ENCODE results near the gene FUOM.
"Not testable (repeated sequence)": the region's sequence is repeated elsewhere in the genome, so short reads cannot be mapped to it uniquely, and the experiment has no call there.

The FUOM gene

DNA sequence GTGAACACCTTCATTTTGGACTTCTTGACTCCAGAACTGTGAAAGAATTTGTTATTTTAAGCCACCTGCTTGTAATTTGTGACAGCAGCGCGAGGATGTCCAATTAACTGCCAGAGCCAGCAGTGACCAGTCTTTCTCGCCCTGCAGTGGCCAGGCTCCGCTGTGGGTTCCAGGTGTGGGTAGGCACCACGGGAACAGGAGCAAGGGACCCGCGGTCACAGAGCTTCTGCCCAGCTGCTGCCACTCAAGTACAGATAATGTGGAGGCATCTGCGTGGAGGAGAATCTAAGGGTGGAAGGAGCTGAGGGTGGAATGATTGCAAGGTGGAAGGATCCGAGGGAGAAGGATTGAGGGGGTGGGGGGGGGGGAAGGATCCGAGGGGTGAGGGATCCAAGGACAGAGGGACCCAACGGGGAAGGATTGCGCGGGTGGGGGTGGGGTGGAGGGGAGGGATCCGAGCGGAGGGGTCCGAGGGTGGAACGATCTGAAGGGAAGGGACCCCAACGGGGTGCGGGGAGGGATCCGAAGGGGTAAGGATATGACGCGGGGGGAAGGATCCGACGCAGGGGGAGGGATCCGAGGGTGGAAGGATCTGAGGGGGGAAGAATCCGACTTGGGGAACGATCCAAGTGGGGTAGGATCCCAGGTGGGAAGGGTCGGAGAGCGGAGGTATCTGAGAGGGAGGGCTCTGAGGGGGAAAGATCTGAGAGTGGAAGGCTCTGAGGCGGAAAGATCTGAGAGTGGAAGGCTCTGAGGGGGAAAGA is 24.7 kb downstream of the FUOM start:
- DNase-seq (ENCODE audit: low read depth in 3 of 3): no peak

DNA sequence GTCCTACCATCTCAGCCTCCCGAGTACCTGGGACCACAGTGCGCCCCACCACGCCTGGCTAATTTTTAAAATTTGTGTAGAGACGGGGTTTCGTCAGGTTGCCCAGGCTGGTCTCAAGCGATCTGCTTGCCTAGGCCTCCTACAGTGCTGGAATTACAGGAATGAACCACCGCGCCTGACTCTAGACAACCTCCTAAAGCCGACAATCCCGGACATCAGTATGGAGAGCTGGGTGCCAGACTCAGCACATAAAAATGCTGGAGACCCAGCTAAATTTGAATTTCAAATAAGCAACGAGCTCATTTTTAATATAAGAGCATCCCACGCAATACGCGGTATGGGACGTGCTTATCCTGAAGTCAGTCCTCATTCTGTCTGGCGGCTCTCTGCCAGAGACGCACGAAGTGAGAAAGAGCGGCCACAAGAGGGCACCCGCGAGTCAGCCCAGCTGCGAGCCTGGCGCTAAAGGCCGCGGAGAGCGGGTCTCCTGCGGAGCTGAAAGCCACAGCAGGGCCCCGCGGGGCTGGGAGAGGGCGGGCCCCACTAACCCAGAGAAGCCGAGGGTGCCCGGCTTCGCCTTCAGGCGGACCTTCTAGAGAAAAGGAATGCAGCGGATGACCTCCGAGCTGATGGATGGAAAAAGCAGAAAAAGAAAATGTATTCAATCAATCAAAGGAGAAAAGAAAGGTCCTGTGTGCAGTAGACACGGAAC is 28.2 kb downstream of the FUOM start:
- peak; percentile 74 to 87 (median 78) for DNase-seq (ENCODE audit: low read depth in 3 of 3)

GRCh38 chr10:133328358-133329343 is 29.2 kb downstream of the FUOM start:
- no peak for DNase-seq (ENCODE audit: low read depth in 3 of 3)

DNA sequence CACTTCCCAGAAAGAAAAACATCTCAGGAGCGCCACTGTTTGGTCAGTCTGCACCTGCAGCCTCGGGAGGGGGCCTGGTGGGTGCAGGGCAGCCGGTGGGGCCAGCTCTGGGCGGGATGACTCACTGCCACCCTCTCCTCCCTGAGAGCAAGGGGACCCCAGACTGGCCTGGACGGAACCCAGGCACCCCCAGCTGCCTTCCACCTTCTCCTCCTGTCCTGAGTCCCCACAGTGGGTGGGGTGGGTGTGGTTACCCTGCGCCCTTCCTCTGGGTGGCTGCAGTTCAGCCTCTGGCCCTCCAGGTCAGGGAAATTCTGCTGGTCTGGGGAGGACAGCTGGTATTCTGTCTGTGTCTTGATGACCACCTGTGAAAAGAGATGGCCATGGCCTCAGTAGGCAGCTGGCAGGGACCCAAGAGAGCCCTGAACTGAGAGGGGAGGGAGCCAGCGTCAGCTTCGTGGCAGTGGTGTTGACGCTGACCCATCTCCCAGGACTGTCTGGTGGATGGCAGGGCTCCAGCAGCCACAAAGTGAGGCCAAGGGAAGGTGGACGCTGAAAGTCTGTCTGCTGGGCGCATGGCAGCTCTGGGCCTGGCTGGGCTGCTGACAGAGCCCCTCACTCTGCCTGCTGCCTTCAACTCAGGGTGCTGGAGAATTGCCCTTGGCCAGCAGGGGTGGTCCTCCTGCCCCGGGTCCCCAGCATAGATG is 30.0 kb downstream of the FUOM start:
- no peak for DNase-seq (ENCODE audit: low read depth in 3 of 3)

- DNase-seq (ENCODE audit: low read depth in 3 of 3): no peak
Measured at GRCh38 chr10:133326745-133327650, 30.8 kb downstream of the FUOM start.

- no peak for DNase-seq (ENCODE audit: low read depth in 3 of 3)
Measured at GRCh38 chr10:133326223-133326551, 31.6 kb downstream of the FUOM start.

DNA sequence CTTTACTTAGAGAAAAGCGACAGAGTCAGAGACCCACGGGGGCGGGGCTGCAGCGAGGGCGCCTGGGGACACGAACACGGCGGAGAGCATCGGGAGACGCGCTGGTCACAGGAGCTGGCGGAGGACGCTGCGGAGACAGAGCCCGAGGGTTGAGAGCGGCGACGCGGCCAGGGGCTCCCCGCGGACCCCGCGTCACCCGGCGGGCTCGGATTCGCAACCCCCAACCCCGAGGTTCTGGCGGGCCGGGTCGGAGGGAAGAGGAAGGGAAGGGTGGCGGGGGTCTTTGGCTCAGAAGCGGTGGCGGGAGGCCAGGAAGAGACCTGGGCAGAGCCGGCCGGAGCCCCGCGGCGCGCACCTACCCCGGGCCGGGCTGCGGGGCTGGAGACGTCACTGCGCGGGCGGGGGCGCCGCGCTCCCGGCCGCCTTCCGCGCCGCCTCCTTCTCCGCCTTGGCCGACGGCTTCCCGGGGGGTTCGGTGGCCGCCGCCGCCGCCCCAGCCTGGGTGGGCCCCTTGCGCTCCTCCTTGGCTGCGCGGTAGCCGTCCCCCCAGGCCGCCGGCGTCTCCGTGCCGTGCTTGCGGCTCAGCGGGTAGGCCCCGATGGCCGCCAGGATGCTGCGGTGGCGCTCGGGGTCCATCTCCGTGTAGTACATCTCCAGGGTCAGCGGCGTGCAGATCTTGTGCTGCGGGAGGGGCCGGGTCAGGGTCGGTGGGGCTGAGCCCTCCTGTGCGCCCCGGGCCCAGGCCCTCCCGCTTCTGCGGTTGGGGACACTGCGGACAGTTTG is 32.2 kb downstream of the FUOM start:
- no peak for DNase-seq (ENCODE audit: low read depth in 3 of 3)

DNA sequence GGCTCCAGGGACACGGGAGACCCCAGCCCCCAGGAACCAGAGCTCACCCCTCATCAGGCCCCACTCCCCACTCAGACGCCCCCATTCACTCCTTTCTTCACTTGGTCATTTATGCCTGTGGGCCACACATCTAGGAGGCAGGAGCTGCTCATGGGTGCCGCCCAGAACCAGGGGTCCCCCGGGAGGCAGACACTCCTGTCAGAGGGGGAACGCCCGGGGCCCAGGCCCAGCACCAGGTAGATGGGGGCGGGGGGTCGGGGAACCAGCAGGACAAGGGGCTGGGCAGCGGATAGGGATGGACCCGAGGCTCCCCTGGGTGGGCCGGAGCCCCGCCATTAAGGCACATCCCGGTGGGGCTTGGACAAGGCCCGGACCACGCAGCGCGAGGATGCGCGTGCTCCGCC is 33.0 kb downstream of the FUOM start:
- no peak for DNase-seq (ENCODE audit: low read depth in 3 of 3)

GRCh38 chr10:133324198-133324792 is 33.5 kb downstream of the FUOM start:
- DNase-seq (ENCODE audit: low read depth in 3 of 3): peak; percentile 21 to 75 (median 23)

GRCh38 chr10:133322064-133322709 is 35.6 kb downstream of the FUOM start:
- not testable (repeated sequence) for DNase-seq (ENCODE audit: low read depth in 3 of 3)

DNA sequence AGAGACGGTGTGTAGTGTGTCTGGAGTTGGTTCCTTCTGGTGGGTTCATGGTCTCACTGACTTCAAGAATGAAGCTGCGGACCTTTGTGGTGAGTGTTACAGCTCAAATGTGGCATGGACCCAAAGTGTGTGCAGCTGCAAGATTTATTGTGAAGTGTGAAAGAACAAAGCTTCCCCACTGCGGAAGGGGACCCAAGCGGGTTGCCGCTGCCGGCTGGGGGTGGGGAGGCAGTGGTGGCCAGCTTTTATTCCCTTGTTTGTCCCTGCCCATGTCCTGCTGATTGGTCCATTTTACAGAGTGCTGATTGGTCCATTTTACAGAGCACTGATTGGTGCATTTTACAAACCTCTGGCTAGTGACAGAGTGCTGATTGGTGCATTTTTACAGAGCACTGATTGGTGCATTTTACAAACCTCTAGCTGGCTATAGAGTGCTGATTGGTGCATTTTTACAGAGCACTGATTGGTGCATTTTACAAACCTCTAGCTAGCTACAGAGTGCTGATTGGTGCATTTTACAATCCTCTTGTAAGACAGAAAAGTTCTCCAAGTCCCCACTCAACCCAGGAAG is 36.9 kb downstream of the FUOM start:
- DNase-seq (ENCODE audit: low read depth in 3 of 3): not testable (repeated sequence)

GRCh38 chr10:133318494-133319127 is 39.2 kb downstream of the FUOM start:
- DNase-seq (ENCODE audit: low read depth in 3 of 3): peak; percentile 31 to 67 (median 40)

DNA sequence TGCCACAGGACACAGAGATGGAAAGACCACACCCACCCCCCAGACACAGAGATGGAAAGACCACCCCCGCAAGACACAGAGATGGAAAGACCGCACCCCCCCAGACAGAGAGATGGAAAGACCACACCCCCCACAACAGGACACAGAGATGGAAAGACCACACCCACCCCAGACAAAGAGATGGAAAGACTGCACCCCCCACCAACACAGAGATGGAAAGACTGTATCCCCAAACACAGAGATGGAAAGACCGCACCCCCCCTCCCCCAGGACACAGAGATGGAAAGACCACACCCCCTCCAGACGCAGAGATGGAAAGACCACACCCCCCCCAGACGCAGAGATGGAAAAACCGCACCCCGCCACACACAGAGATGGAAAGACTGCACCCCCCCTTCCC is 41.1 kb downstream of the FUOM start:
- DNase-seq (ENCODE audit: low read depth in 3 of 3): no peak

DNA sequence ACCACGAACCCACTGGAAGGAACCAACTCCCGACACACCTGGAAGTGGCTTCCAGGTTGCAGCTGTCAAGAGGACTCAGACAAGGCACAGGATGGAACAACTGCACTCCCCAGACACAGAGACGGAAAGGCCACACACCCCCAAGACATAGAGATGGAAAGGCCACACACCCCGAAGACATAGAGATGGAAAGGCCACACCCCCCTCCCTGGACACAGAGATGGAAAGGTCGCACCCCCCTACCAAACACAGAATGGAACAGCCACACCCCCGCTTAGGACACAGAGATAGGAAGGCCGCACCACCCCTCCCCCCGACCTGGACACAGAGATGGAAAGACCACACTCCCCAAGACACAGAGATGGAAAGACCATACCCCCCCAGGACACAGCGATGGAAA is 41.6 kb downstream of the FUOM start:
- DNase-seq (ENCODE audit: low read depth in 3 of 3): no peak

DNA sequence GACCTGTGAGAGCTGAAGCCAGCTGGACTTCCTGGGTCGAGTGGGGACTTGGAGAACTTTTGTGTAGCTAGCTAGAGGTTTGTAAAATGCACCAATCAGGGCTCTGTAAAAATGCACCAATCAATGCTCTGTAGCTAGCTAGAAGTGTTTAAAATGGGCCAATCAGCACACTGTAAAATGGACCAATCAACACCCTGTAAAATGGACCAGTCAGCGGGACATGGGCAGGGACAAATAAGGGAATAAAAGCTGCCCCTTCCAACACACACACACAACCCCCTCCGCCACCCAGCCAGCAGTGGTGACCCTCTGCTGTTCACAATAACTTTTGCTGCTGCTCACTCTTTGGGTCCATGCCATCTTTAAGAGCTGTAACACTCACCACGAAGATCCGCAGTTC is 42.0 kb downstream of the FUOM start:
- no peak for DNase-seq (ENCODE audit: low read depth in 3 of 3)

DNA sequence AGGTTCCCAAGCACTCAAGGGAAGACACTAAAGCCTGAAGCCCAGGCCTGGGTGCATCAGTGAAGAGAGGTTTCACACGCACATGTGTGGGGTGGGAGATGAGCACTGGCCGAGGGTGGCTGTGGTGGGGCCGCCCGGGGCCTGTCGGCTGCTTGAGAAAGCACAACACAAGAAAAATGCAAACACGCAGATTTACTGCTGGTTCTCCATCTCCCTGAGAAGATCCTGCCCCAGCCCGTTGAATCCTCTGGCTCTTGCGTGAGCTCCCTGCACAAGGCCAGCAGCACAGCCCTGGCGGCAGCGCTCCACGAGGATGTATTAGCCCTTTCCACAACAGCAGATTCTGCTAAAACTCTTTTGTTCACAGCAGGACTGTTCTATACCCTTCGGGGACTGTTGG is 42.9 kb downstream of the FUOM start:
- DNase-seq (ENCODE audit: low read depth in 3 of 3): no peak

DNA sequence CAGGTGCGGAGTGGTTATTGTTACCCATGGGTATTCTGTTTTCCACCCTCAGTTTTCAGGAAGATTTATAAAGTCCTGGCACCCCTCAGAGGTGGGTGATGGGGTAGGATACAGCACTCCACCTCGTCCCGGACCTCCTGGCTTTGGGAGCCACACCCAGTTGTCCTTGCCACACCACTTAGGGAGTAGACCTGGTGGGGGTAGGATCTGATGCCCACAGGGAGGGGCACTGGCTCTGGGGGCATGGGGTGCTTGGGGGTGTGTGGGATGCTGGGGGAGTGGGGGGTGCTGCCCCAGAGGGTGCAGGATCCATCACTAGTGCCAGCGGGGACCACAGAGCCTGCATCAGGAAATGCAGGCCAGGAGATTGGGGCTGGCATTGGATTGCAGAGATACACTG is 44.6 kb downstream of the FUOM start:
- DNase-seq (ENCODE audit: low read depth in 3 of 3): no peak

DNA sequence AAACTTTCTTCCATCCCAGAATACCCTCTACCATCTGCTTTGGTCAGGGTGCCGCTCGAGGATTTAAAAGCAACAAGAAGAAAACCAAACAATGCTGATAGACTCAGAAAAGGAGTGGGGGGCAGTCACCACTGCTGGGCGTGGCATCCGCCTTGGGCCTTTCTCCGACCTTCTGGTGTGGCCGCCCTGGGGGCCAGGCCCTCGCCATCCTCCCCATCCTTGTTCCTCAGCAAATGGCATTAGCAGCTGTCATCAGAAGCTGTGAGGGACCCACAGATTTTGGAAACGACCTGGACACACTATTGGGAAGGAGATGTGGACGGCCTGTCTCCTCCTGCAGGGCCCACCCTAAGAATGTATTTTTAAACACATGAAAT is 45.1 kb downstream of the FUOM start:
- DNase-seq (ENCODE audit: low read depth in 3 of 3): no peak
